Mammary epithelial cell (primary cell): ENCODE measurements around the gene ARMC6.

Source experiments
- EZH2 ChIP-seq: IDR thresholded peaks from 2 replicates; pipeline ENCODE4 v1.6.1; 2012; ENCODE audit warnings: low read length, inconsistent platforms, borderline replicate concordance
- TF ChIP-seq, protein P1 (sequence below), 2 donors: IDR thresholded peaks in 1 of 2; conservative IDR thresholded peaks in 1 of 2; 2 replicates each; pipeline ENCODE4 v1.5.1; 2011 to 2012; ENCODE audit warnings: inconsistent platforms in 2 of 2, low read length in 2 of 2, mild to moderate bottlenecking in 2 of 2, control low read depth in 1 of 2, low read depth in 1 of 2; ENCODE audit not compliant: insufficient read depth in 1 of 2; ENCODE audit errors: extremely low read depth in 1 of 2

DNA sequence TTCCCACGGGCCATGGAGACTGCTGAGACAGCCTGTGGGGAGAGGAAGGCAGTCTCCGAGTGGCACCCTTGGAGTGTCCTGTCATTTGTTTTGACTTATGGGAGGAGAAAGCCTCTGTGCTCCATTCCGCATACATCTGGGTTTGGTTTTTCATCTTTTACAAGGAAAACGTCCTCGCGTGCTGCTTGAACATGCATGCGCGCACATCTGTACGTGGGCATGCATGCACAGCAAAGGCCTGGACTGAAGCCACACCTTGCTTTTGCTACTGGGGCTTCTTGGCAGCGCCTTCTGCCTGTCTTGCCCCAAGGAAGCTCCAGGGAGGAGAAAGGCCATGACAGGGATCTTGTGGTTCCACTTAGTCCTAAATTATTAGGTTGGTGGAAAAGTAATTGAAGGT is 44.1 kb upstream of the ARMC6 start:
- TF ChIP-seq, protein P1, sequence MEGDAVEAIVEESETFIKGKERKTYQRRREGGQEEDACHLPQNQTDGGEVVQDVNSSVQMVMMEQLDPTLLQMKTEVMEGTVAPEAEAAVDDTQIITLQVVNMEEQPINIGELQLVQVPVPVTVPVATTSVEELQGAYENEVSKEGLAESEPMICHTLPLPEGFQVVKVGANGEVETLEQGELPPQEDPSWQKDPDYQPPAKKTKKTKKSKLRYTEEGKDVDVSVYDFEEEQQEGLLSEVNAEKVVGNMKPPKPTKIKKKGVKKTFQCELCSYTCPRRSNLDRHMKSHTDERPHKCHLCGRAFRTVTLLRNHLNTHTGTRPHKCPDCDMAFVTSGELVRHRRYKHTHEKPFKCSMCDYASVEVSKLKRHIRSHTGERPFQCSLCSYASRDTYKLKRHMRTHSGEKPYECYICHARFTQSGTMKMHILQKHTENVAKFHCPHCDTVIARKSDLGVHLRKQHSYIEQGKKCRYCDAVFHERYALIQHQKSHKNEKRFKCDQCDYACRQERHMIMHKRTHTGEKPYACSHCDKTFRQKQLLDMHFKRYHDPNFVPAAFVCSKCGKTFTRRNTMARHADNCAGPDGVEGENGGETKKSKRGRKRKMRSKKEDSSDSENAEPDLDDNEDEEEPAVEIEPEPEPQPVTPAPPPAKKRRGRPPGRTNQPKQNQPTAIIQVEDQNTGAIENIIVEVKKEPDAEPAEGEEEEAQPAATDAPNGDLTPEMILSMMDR (conservative IDR thresholded peaks at IDR 0.05 in 1 of 2, IDR thresholded peaks at IDR 0.05 in 1 of 2; ENCODE audit: extremely low read depth in 1 of 2, insufficient read depth in 1 of 2, low read depth in 1 of 2, low read length in 2 of 2), result no peak
- TF ChIP-seq EZH2, result no peak
